Ovary (tissue), 3 donors: ENCODE measurements around the gene ZER1.

Experiments
- POLR2A ChIP-seq: fragments of 450-650 bp; IDR thresholded peaks from one replicate; pipeline ENCODE4 v1.6.1; 2017; ENCODE audit warnings: antibody characterized with exemption, mild to moderate bottlenecking, moderate library complexity
- TF ChIP-seq, protein P1 (sequence below), 3 donors: fragments of 450-650 bp in 2 of 3; fragments of 200-600 bp in 1 of 3; IDR thresholded peaks; one replicate each; pipeline versions ENCODE4 v1.5.1 to v1.8.0; 2016 to 2022; ENCODE audit warnings: antibody characterized with exemption in 3 of 3, mild to moderate bottlenecking in 1 of 3
- donor health status: DM: no; HTN: no; CAD: no.

DNA sequence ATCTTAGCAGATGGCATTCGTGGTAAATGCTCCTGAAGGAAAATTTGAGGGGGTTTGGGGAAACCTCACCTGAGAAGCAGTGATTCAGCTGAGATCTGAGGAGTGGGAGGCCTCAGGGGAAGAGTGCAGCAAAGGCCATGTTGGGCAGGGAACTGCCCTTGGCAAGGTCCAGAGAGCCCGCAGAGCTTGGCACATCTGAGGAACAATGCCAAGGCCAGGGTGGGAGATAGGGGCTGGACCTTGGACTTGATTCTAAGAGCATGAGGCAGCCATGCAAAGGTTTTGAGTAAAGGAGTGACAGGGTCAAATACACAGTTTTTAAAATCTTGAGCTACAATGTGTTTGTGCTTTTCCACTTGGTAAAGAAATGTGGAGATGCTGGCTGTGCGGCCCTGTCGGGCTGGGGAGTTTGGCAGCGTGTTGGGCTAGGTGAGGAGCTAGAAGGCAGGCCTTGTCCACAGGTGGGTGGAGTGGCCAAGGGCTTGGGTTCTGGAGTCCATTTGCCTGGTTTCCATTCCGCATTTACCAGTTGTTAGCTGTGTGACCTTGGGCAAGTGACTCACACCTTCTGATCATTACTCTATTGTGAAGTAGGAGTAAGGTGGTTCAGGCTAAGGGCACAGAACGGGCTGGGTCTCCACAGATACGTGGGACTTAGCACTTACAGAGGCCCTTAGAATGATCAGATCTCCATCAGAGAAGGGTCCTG, 21.4 kb upstream of the ZER1 start:
- TF ChIP-seq, protein P1, sequence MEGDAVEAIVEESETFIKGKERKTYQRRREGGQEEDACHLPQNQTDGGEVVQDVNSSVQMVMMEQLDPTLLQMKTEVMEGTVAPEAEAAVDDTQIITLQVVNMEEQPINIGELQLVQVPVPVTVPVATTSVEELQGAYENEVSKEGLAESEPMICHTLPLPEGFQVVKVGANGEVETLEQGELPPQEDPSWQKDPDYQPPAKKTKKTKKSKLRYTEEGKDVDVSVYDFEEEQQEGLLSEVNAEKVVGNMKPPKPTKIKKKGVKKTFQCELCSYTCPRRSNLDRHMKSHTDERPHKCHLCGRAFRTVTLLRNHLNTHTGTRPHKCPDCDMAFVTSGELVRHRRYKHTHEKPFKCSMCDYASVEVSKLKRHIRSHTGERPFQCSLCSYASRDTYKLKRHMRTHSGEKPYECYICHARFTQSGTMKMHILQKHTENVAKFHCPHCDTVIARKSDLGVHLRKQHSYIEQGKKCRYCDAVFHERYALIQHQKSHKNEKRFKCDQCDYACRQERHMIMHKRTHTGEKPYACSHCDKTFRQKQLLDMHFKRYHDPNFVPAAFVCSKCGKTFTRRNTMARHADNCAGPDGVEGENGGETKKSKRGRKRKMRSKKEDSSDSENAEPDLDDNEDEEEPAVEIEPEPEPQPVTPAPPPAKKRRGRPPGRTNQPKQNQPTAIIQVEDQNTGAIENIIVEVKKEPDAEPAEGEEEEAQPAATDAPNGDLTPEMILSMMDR (IDR thresholded peaks at IDR 0.05) = no peak
- no peak for TF ChIP-seq POLR2A
